H1 (cell line): Measurements from ENCODE around the gene C21orf91. TPM values are rescaled to one million over a fixed set of nuclear protein-coding genes. Genes with fewer than 3 reads are reported as not detected.

Experiments used
- SP2 ChIP-seq: IDR thresholded peaks from 2 replicates; pipeline ENCODE4 v1.6.1; 2012; ENCODE audit warnings: mild to moderate bottlenecking, low read length, inconsistent platforms
- SP4 ChIP-seq: IDR thresholded peaks from 2 replicates; pipeline ENCODE4 v1.6.1; 2012; ENCODE audit warnings: low read length, inconsistent platforms
- polyA plus RNA-seq, 7 experiments: library from polyadenylated mRNA; depleted of rRNA in 3 of 7; stranded (reverse) in 5 of 7; unstranded in 2 of 7; fragments of >200 nt in 5 of 7; fragments of 200-250 nt in 2 of 7; gene quantifications; 1 replicate in 5 of 7; 2 replicates in 1 of 7; 4 replicates in 1 of 7; pipeline versions ENCODE4 v1.2.1 to v1.2.3, GENCODE V29; 2011 to 2013; ENCODE audit warnings: missing spikeins in 2 of 7, mixed read lengths in 2 of 7
- total RNA-seq: library from RNA; stranded (reverse); fragmentation: NEBNext Ultra II Directional; extraction: Animal tissue kit (Norgen Biotek cat#: 25700); gene quantifications from 2 replicates; pipeline ENCODE4 v1.2.1, GENCODE V29; 2021

The C21orf91 gene
- total and polyA plus RNA-seq, 2 of the 8 experiments (the other 6 are each of a cell fraction or from before 2014, with no cell fraction given): 4.9 to 33.6 TPM

DNA sequence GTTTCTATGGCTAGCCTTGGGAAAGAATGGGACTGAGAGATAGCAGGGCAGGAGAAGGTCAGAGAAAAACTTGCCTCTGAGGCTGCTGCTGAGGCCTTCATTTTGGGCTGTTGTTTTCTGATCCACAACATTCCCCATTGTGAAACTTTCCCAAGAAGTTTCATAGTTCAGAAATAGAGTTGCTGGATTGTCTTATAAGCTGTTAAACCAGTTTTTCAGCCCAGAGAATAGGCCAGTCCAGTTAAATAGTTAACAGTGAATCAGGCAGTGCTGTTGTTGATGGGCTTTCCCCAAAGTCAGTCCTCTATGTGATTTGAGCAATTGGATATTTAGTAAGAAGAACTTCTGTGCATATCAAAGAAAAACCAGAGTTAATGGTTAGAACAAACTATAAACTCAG lies 77.0 kb downstream of the C21orf91 start (continued):
- TF ChIP-seq SP2 (no peak), SP4 (no peak)

Other genes starting within 250 kb of the C21orf91 start
- 21.6 and 25.9 TPM in 2 replicates for gene BTG3, start 206.5 kb downstream of the C21orf91 start, total RNA-seq
- gene BTG3, start 206.5 kb downstream of the C21orf91 start, polyA plus RNA-seq (2011; rRNA removed): 7.6 and 13.6 TPM in 2 replicates